LNCAP (cell line): ENCODE measurements around the gene PTPRCAP.
A peak's percentile ranks its signal among the peaks of the same experiment; 100 is the strongest.

Source experiments
- CTCF ChIP-seq: fragments of 450-650 bp; IDR thresholded peaks from 2 replicates; pipeline ENCODE4 v1.5.1; 2017; ENCODE audit warnings: mild to moderate bottlenecking

Gene PTPRCAP

GRCh38 chr11:67472882-67473281, 35.4 kb upstream of the PTPRCAP start:
- no peak for TF ChIP-seq CTCF

- no peak for TF ChIP-seq CTCF
Measured at GRCh38 chr11:67470337-67471002, 33.0 kb upstream of the PTPRCAP start.

- TF ChIP-seq CTCF: no peak; the same call in 1 of the 2 replicates
Measured at GRCh38 chr11:67469508-67469811, 32.0 kb upstream of the PTPRCAP start.

- peak; percentile 51 for TF ChIP-seq CTCF
Measured at GRCh38 chr11:67468759-67469507, 31.5 kb upstream of the PTPRCAP start, which contains the start of gene TMEM134. TSS of gene TMEM134 (minus strand) at chr11:67469251. CDS start at chr11:67469192, 59 bp downstream.

GRCh38 chr11:67468456-67468758, 30.9 kb upstream of the PTPRCAP start:
- no peak for TF ChIP-seq CTCF

- TF ChIP-seq CTCF: no peak
Measured at GRCh38 chr11:67468056-67468455, 30.6 kb upstream of the PTPRCAP start.

GRCh38 chr11:67466962-67467771, 29.7 kb upstream of the PTPRCAP start:
- TF ChIP-seq CTCF: no peak
